ENCODE measurements around the gene SERPINE3.

DNA sequence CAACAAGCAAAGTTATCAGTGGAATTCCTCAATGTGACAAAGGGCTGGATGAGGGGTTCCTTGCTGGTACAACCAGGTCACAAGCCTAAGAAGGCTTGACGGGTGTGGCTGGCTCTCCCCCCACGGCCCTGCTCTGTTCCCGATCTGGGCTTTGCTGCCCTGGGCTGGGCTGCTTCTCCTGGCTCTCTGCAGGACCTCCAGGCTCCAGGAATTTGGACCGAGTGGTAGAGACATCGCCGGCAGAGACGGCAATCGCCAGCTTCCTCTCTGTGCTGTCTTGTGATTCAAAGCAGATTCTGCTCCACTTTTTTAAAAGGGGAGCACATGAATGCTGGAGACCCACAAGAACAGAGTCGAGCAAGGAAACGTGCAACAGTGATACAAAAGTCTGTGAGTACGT, at the start of gene SERPINE3:
- TF ChIP-seq YY1 (IDR thresholded peaks at IDR 0.05; ENCODE audit: insufficient read depth, insufficient read length) = no peak
- TF ChIP-seq SUZ12 (IDR thresholded peaks at IDR 0.05; ENCODE audit: extremely low read depth, insufficient read depth, insufficient read length) = no peak
- TF ChIP-seq ZNF274 (IDR thresholded peaks at IDR 0.05; ENCODE audit: low read depth, low read length) = no peak
